CMK (cell line): ENCODE data around the gene SFXN4.
"Not testable (repeated sequence)": the region's sequence is repeated elsewhere in the genome, so short reads cannot be mapped to it uniquely, and the experiment has no call there.

Source experiments
- DNase-seq: peaks from one replicate; pipeline ENCODE4 v3.0.0-alpha.2; 2010; ENCODE audit warnings: low read depth

The SFXN4 gene

GRCh38 chr10:119143657-119144056 is 21.9 kb downstream of the SFXN4 start:
- no peak for DNase-seq

GRCh38 chr10:119140603-119141245 is 24.8 kb downstream of the SFXN4 start:
- no peak for DNase-seq

GRCh38 chr10:119139464-119140067 is 25.9 kb downstream of the SFXN4 start:
- DNase-seq, result no peak

GRCh38 chr10:119138346-119139306 is 26.9 kb downstream of the SFXN4 start:
- DNase-seq, result no peak

GRCh38 chr10:119137878-119138277 is 27.6 kb downstream of the SFXN4 start:
- not testable (repeated sequence) for DNase-seq

- no peak for DNase-seq
Observed at GRCh38 chr10:119136084-119136483, 29.4 kb downstream of the SFXN4 start.

- no peak for DNase-seq
Observed at GRCh38 chr10:119135513-119135881, 30.0 kb downstream of the SFXN4 start.

GRCh38 chr10:119133949-119134348 is 31.6 kb downstream of the SFXN4 start:
- no peak for DNase-seq

GRCh38 chr10:119132521-119133345 is 32.8 kb downstream of the SFXN4 start:
- DNase-seq, result no peak

- no peak for DNase-seq
Observed at GRCh38 chr10:119131512-119132240, 33.8 kb downstream of the SFXN4 start.

GRCh38 chr10:119129721-119130120 is 35.8 kb downstream of the SFXN4 start:
- DNase-seq, result no peak

- DNase-seq, result no peak
Observed at GRCh38 chr10:119125942-119126341, 39.6 kb downstream of the SFXN4 start.

GRCh38 chr10:119120875-119121274 is 44.6 kb downstream of the SFXN4 start:
- no peak for DNase-seq

GRCh38 chr10:119120413-119120867 is 45.1 kb downstream of the SFXN4 start:
- DNase-seq, result no peak

- DNase-seq, result no peak
Observed at GRCh38 chr10:119119400-119119799, 46.1 kb downstream of the SFXN4 start.

GRCh38 chr10:119118231-119118630 is 47.3 kb downstream of the SFXN4 start:
- DNase-seq, result no peak

GRCh38 chr10:119116326-119116951 is 49.1 kb downstream of the SFXN4 start:
- DNase-seq, result no peak

- DNase-seq, result no peak
Observed at GRCh38 chr10:119115926-119116325, 49.6 kb downstream of the SFXN4 start.

- peak; percentile 66 for DNase-seq
Observed at GRCh38 chr10:119113751-119114732, 51.5 kb downstream of the SFXN4 start.
